ENCODE data around the gene PXDN.
"Not testable (repeated sequence)": the region's sequence is repeated elsewhere in the genome, so short reads cannot be mapped to it uniquely, and the experiment has no call there.

Gene PXDN

GRCh38 chr2:1728821-1729220 is 15.5 kb downstream of the PXDN start:
- TF ChIP-seq SNAI2 (CRISPR knock-in tag; IDR thresholded peaks at IDR 0.05) (no peak), GLIS3 (CRISPR knock-in tag; IDR thresholded peaks at IDR 0.05) (no peak), TCF4 (CRISPR knock-in tag; IDR thresholded peaks at IDR 0.05; ENCODE audit: borderline replicate concordance) (peak; percentile 30; the same call in 1 of the 2 replicates)
- peak; percentile 42 for ATAC-seq

- no peak for ATAC-seq
- TF ChIP-seq ARNTL (CRISPR knock-in tag; IDR thresholded peaks at IDR 0.05; ENCODE audit: borderline replicate concordance, low read depth) (no peak), ZNF70 (CRISPR knock-in tag; IDR thresholded peaks at IDR 0.05) (no peak), ZNF8 (CRISPR knock-in tag; IDR thresholded peaks at IDR 0.05) (no peak), TOX (CRISPR knock-in tag; IDR thresholded peaks at IDR 0.05; ENCODE audit: borderline replicate concordance) (no peak), ZC3H10 (CRISPR knock-in tag; IDR thresholded peaks at IDR 0.05) (no peak), ESRRG (CRISPR knock-in tag; IDR thresholded peaks at IDR 0.05) (no peak), CREB5 (CRISPR knock-in tag; IDR thresholded peaks at IDR 0.05; ENCODE audit: low read depth) (no peak), RARB (CRISPR knock-in tag; IDR thresholded peaks at IDR 0.05) (no peak)
These were observed 16.4 kb downstream of the PXDN start for GRCh38 chr2:1727796-1728474.

- no peak for TF ChIP-seq TSHZ2 (CRISPR knock-in tag; IDR thresholded peaks at IDR 0.05)
- no peak for TF ChIP-seq OSR1 (CRISPR knock-in tag; IDR thresholded peaks at IDR 0.05)
- no peak for TF ChIP-seq ARNTL (CRISPR knock-in tag; IDR thresholded peaks at IDR 0.05; ENCODE audit: borderline replicate concordance, low read depth)
- TF ChIP-seq TCF4 (CRISPR knock-in tag; IDR thresholded peaks at IDR 0.05; ENCODE audit: borderline replicate concordance): no peak
- no peak for TF ChIP-seq ZFP30 (CRISPR knock-in tag; IDR thresholded peaks at IDR 0.05)
- TF ChIP-seq SNAI2 (CRISPR knock-in tag; IDR thresholded peaks at IDR 0.05): no peak
- no peak for TF ChIP-seq ZNF565 (CRISPR knock-in tag; conservative IDR thresholded peaks at IDR 0.05; ENCODE audit: low read depth)
- TF ChIP-seq TOX (CRISPR knock-in tag; IDR thresholded peaks at IDR 0.05; ENCODE audit: borderline replicate concordance): no peak
- TF ChIP-seq ESRRG (CRISPR knock-in tag; IDR thresholded peaks at IDR 0.05): no peak
- no peak for TF ChIP-seq CSDC2 (CRISPR knock-in tag; IDR thresholded peaks at IDR 0.05)
- no peak for TF ChIP-seq CREB5 (CRISPR knock-in tag; IDR thresholded peaks at IDR 0.05; ENCODE audit: low read depth)
- TF ChIP-seq PPARA (CRISPR knock-in tag; IDR thresholded peaks at IDR 0.05; ENCODE audit: borderline replicate concordance): no peak
- TF ChIP-seq GLIS3 (CRISPR knock-in tag; IDR thresholded peaks at IDR 0.05): no peak
- no peak for TF ChIP-seq ISL1 (CRISPR knock-in tag; IDR thresholded peaks at IDR 0.05)
- TF ChIP-seq ZC3H10 (CRISPR knock-in tag; IDR thresholded peaks at IDR 0.05): no peak
- no peak for TF ChIP-seq ZNF70 (CRISPR knock-in tag; IDR thresholded peaks at IDR 0.05)
- no peak for TF ChIP-seq RARB (CRISPR knock-in tag; IDR thresholded peaks at IDR 0.05)
These were observed 17.1 kb downstream of the PXDN start for GRCh38 chr2:1727101-1727771.

GRCh38 chr2:1726558-1726957 is 17.8 kb downstream of the PXDN start:
- no peak for ATAC-seq
- no peak for TF ChIP-seq CSDC2 (CRISPR knock-in tag; IDR thresholded peaks at IDR 0.05)
- TF ChIP-seq TCF4 (CRISPR knock-in tag; IDR thresholded peaks at IDR 0.05; ENCODE audit: borderline replicate concordance): no peak
- TF ChIP-seq PATZ1 (CRISPR knock-in tag; IDR thresholded peaks at IDR 0.05; ENCODE audit: borderline replicate concordance): no peak
- no peak for TF ChIP-seq ESRRG (CRISPR knock-in tag; IDR thresholded peaks at IDR 0.05)
- TF ChIP-seq POU6F1 (CRISPR knock-in tag; IDR thresholded peaks at IDR 0.05; ENCODE audit: borderline replicate concordance, low read depth): no peak
- TF ChIP-seq SNAI2 (CRISPR knock-in tag; IDR thresholded peaks at IDR 0.05): no peak
- no peak for TF ChIP-seq GLIS3 (CRISPR knock-in tag; IDR thresholded peaks at IDR 0.05)
- no peak for TF ChIP-seq CSRNP3 (CRISPR knock-in tag; IDR thresholded peaks at IDR 0.05)
- TF ChIP-seq ZNF70 (CRISPR knock-in tag; IDR thresholded peaks at IDR 0.05): no peak
- no peak for TF ChIP-seq ZC3H10 (CRISPR knock-in tag; IDR thresholded peaks at IDR 0.05)
- TF ChIP-seq ZNF565 (CRISPR knock-in tag; conservative IDR thresholded peaks at IDR 0.05; ENCODE audit: low read depth): no peak
- no peak for TF ChIP-seq ISL1 (CRISPR knock-in tag; IDR thresholded peaks at IDR 0.05)
- no peak for TF ChIP-seq BACH2 (CRISPR knock-in tag; IDR thresholded peaks at IDR 0.05; ENCODE audit: borderline replicate concordance)

More at GRCh38 chr2:1727101-1727771, 17.1 kb downstream of the PXDN start:
- no peak for ATAC-seq

GRCh38 chr2:1724351-1724750 is 20.0 kb downstream of the PXDN start:
- not testable (repeated sequence) for ATAC-seq
